ENCODE measurements around the gene LSG1. TPM values are rescaled to one million over a fixed set of nuclear protein-coding genes. Genes with fewer than 3 reads are reported as not detected.

The LSG1 gene
- total and polyA plus RNA-seq, 2 of the 13 experiments (the other 11 are each of a cell fraction or from before 2014, with no cell fraction given), result 21.4 to 32.1 TPM

DNA sequence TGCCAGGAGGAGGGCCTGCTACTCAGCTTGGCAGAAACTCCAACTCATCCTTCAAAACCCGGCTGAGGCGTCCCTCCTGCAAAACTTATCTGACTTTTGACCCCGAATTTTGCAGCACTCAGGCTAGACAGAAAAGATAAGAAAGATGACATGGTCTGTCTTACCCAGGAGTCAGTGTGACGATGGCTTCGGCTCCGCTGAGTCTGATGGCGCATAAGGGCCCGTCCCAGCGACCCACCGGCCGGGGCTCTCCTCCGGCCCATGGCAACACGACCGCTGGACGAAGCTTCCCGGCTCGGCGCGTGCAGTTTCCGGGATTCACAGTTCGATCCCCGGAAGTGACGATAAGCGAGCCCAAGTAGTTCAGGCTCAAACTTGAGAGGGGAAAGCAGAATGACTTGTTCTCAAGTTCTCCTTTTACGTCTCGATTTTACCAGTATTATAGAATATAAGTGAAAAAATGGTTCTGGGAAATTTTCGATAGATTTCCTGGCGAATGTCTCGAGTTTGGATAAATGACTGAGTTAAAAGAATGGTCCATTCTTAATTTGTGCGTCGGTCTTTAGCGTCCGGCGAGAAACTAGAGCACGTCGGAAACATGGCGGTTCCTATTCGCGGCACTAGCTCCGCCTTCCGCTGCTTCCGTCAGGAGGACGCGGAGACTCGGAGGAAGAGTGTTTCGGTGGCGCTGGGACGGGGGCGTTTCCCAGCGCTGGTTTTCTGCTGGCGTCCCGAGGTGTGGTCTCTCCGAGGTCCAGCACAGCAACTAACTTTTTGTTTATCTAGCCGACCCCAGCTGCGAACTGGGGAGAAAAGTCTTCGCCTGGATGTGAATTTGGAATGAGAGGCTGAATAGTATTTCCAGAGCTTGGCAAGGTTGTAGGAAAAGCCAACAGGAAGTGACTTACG lies at the start of gene LSG1 (continued):
- TF ChIP-seq, protein P1, sequence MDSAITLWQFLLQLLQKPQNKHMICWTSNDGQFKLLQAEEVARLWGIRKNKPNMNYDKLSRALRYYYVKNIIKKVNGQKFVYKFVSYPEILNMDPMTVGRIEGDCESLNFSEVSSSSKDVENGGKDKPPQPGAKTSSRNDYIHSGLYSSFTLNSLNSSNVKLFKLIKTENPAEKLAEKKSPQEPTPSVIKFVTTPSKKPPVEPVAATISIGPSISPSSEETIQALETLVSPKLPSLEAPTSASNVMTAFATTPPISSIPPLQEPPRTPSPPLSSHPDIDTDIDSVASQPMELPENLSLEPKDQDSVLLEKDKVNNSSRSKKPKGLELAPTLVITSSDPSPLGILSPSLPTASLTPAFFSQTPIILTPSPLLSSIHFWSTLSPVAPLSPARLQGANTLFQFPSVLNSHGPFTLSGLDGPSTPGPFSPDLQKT (CRISPR knock-in tag; IDR thresholded peaks at IDR 0.05; ENCODE audit: borderline replicate concordance), result no peak
- TF ChIP-seq ZNF468 (CRISPR knock-in tag; IDR thresholded peaks at IDR 0.05) (no peak), ZNF451 (CRISPR knock-in tag; IDR thresholded peaks at IDR 0.05) (peak; percentile 34; the same call in 1 of the 2 replicates), ZNF34 (CRISPR knock-in tag; IDR thresholded peaks at IDR 0.05; ENCODE audit: borderline replicate concordance) (no peak), ISX (CRISPR knock-in tag; conservative IDR thresholded peaks at IDR 0.05) (no peak), ZNF850 (CRISPR knock-in tag; conservative IDR thresholded peaks at IDR 0.05) (no peak), MAZ (IDR thresholded peaks at IDR 0.05; ENCODE audit: borderline replicate concordance, low read depth, low read length) (no peak), MAZ (CRISPR knock-in tag; IDR thresholded peaks at IDR 0.05; ENCODE audit: low read depth) (peak; percentile 75), RBM22 (optimal IDR thresholded peaks at IDR 0.05; ENCODE audit: low read length) (no peak), MXI1 (IDR thresholded peaks at IDR 0.05; ENCODE audit: borderline replicate concordance, low read depth, low read length) (peak; percentile 87; the same call in 1 of the 3 replicates), SUZ12 (IDR thresholded peaks at IDR 0.05; ENCODE audit: low read depth, low read length) (0 out of 2 replicates have a peak, but pooled peaks have one; percentile 5), RBAK (CRISPR knock-in tag; IDR thresholded peaks at IDR 0.05) (no peak)
- TF ChIP-seq, protein P2, sequence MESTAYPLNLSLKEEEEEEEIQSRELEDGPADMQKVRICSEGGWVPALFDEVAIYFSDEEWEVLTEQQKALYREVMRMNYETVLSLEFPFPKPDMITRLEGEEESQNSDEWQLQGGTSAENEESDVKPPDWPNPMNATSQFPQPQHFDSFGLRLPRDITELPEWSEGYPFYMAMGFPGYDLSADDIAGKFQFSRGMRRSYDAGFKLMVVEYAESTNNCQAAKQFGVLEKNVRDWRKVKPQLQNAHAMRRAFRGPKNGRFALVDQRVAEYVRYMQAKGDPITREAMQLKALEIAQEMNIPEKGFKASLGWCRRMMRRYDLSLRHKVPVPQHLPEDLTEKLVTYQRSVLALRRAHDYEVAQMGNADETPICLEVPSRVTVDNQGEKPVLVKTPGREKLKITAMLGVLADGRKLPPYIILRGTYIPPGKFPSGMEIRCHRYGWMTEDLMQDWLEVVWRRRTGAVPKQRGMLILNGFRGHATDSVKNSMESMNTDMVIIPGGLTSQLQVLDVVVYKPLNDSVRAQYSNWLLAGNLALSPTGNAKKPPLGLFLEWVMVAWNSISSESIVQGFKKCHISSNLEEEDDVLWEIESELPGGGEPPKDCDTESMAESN (CRISPR knock-in tag; conservative IDR thresholded peaks at IDR 0.05), result peak; percentile 61; the same call in 1 of the 2 replicates
- TF ChIP-seq, protein P3, sequence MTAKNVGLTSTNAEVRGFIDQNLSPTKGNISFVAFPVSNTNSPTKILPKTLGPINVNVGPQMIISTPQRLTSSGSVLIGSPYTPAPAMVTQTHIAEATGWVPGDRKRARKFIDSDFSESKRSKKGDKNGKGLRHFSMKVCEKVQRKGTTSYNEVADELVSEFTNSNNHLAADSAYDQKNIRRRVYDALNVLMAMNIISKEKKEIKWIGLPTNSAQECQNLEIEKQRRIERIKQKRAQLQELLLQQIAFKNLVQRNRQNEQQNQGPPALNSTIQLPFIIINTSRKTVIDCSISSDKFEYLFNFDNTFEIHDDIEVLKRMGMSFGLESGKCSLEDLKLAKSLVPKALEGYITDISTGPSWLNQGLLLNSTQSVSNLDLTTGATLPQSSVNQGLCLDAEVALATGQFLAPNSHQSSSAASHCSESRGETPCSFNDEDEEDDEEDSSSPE (CRISPR knock-in tag; IDR thresholded peaks at IDR 0.05), result peak; percentile 38; the same call in 1 of the 2 replicates
- TF ChIP-seq, protein P4, sequence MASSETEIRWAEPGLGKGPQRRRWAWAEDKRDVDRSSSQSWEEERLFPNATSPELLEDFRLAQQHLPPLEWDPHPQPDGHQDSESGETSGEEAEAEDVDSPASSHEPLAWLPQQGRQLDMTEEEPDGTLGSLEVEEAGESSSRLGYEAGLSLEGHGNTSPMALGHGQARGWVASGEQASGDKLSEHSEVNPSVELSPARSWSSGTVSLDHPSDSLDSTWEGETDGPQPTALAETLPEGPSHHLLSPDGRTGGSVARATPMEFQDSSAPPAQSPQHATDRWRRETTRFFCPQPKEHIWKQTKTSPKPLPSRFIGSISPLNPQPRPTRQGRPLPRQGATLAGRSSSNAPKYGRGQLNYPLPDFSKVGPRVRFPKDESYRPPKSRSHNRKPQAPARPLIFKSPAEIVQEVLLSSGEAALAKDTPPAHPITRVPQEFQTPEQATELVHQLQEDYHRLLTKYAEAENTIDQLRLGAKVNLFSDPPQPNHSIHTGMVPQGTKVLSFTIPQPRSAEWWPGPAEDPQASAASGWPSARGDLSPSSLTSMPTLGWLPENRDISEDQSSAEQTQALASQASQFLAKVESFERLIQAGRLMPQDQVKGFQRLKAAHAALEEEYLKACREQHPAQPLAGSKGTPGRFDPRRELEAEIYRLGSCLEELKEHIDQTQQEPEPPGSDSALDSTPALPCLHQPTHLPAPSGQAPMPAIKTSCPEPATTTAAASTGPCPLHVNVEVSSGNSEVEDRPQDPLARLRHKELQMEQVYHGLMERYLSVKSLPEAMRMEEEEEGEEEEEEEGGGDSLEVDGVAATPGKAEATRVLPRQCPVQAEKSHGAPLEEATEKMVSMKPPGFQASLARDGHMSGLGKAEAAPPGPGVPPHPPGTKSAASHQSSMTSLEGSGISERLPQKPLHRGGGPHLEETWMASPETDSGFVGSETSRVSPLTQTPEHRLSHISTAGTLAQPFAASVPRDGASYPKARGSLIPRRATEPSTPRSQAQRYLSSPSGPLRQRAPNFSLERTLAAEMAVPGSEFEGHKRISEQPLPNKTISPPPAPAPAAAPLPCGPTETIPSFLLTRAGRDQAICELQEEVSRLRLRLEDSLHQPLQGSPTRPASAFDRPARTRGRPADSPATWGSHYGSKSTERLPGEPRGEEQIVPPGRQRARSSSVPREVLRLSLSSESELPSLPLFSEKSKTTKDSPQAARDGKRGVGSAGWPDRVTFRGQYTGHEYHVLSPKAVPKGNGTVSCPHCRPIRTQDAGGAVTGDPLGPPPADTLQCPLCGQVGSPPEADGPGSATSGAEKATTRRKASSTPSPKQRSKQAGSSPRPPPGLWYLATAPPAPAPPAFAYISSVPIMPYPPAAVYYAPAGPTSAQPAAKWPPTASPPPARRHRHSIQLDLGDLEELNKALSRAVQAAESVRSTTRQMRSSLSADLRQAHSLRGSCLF (CRISPR knock-in tag; IDR thresholded peaks at IDR 0.05; ENCODE audit: borderline replicate concordance), result no peak
- TF ChIP-seq, protein P5, sequence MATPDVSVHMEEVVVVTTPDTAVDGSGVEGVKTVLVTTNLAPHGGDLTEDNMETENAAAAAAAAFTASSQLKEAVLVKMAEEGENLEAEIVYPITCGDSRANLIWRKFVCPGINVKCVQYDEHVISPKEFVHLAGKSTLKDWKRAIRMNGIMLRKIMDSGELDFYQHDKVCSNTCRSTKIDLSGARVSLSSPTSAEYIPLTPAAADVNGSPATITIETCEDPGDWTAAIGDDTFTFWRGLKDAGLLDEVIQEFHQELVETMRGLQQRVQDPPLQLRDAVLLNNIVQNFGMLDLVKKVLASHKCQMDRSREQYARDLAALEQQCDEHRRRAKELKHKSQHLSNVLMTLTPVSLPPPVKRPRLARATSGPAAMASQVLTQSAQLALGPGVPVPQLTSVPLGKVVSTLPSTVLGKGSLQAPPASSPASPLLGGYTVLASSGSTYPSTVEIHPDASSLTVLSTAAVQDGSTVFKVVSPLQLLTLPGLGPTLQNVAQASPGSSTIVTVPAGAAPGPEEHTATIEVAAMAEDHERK (CRISPR knock-in tag; IDR thresholded peaks at IDR 0.05; ENCODE audit: low read depth), result no peak; the same call in 1 of the 2 replicates

All from HepG2 (cell line).